ENCODE data around the gene ADAMTS12.

The ADAMTS12 gene

DNA sequence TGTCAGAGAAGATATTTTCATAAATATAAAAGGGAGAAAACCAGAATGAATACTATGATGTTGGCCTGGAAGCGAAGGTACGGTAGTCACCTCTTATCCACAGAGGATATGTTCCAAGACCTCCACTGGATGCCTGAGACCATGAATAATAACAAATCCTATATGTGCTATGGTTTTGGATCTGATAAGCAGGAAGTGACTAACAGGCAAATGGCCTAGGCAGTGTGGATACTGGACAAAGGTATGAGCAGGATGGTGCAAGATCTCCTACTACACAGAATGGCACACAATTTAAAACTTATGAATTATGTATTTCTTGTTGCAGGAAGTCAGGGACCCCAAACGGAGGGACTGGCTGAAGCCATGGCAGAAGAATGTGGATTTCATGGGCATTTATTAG, 48.2 kb downstream of the ADAMTS12 start:
- ATAC-seq: no peak
- no peak for TF ChIP-seq TCF4 (CRISPR knock-in tag; IDR thresholded peaks at IDR 0.05; ENCODE audit: borderline replicate concordance)
- TF ChIP-seq, protein P1, sequence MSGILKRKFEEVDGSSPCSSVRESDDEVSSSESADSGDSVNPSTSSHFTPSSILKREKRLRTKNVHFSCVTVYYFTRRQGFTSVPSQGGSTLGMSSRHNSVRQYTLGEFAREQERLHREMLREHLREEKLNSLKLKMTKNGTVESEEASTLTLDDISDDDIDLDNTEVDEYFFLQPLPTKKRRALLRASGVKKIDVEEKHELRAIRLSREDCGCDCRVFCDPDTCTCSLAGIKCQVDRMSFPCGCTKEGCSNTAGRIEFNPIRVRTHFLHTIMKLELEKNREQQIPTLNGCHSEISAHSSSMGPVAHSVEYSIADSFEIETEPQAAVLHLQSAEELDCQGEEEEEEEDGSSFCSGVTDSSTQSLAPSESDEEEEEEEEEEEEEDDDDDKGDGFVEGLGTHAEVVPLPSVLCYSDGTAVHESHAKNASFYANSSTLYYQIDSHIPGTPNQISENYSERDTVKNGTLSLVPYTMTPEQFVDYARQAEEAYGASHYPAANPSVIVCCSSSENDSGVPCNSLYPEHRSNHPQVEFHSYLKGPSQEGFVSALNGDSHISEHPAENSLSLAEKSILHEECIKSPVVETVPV (CRISPR knock-in tag; IDR thresholded peaks at IDR 0.05): no peak
- no peak for TF ChIP-seq TOX (CRISPR knock-in tag; IDR thresholded peaks at IDR 0.05; ENCODE audit: borderline replicate concordance)
- TF ChIP-seq PPARA (CRISPR knock-in tag; IDR thresholded peaks at IDR 0.05; ENCODE audit: borderline replicate concordance): no peak
- no peak for TF ChIP-seq OSR1 (CRISPR knock-in tag; IDR thresholded peaks at IDR 0.05)
- no peak for TF ChIP-seq ISL1 (CRISPR knock-in tag; IDR thresholded peaks at IDR 0.05)
- no peak for TF ChIP-seq SNAI2 (CRISPR knock-in tag; IDR thresholded peaks at IDR 0.05)
- TF ChIP-seq, protein P2, sequence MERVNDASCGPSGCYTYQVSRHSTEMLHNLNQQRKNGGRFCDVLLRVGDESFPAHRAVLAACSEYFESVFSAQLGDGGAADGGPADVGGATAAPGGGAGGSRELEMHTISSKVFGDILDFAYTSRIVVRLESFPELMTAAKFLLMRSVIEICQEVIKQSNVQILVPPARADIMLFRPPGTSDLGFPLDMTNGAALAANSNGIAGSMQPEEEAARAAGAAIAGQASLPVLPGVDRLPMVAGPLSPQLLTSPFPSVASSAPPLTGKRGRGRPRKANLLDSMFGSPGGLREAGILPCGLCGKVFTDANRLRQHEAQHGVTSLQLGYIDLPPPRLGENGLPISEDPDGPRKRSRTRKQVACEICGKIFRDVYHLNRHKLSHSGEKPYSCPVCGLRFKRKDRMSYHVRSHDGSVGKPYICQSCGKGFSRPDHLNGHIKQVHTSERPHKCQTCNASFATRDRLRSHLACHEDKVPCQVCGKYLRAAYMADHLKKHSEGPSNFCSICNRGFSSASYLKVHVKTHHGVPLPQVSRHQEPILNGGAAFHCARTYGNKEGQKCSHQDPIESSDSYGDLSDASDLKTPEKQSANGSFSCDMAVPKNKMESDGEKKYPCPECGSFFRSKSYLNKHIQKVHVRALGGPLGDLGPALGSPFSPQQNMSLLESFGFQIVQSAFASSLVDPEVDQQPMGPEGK (CRISPR knock-in tag; IDR thresholded peaks at IDR 0.05; ENCODE audit: borderline replicate concordance): no peak

DNA sequence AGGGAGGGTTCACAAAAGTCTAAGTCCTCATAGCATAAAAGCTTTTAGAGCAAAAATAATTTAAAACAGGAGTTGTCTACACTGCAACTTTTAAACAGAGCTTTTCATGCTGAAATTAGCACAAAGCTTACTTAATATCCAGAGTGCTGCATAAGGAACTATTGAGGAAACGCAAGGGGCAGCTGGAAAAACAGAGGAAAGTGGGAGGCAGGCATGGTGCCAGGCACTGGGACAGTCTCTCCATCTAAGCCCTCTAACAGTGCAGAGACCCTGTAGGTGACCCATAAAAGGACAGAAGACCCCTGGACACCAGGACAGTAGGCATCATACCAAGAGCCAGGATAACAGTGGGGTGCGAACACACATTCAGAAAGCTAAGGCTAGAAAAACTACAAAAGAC, 49.3 kb downstream of the ADAMTS12 start:
- ATAC-seq: no peak
- TF ChIP-seq ZFP30 (CRISPR knock-in tag; IDR thresholded peaks at IDR 0.05) (no peak), PPARA (CRISPR knock-in tag; IDR thresholded peaks at IDR 0.05; ENCODE audit: borderline replicate concordance) (no peak), ISL1 (CRISPR knock-in tag; IDR thresholded peaks at IDR 0.05) (no peak), SNAI2 (CRISPR knock-in tag; IDR thresholded peaks at IDR 0.05) (no peak), ZFP3 (CRISPR knock-in tag; IDR thresholded peaks at IDR 0.05) (no peak), ZNF8 (CRISPR knock-in tag; IDR thresholded peaks at IDR 0.05) (no peak)

DNA sequence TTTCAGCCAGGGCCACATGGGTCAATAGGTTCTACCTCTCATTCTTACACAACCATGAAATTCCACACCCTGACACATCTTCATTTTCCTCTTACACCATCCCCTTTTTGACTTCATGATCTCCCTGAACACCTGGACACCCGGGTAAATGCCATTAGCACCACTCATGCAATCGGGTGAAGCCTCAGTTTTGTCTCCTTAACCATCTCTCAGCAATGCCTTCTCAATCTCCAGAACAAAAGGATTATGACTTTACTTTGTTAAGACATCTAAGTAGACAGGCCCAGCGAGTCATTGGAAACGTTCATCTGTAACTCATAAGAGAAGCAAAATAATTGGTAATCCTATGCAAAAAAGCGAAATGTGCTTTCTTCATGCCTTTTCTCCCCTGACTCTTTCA, 49.9 kb downstream of the ADAMTS12 start:
- TF ChIP-seq ESRRG (CRISPR knock-in tag; IDR thresholded peaks at IDR 0.05): no peak
- ATAC-seq: no peak

DNA sequence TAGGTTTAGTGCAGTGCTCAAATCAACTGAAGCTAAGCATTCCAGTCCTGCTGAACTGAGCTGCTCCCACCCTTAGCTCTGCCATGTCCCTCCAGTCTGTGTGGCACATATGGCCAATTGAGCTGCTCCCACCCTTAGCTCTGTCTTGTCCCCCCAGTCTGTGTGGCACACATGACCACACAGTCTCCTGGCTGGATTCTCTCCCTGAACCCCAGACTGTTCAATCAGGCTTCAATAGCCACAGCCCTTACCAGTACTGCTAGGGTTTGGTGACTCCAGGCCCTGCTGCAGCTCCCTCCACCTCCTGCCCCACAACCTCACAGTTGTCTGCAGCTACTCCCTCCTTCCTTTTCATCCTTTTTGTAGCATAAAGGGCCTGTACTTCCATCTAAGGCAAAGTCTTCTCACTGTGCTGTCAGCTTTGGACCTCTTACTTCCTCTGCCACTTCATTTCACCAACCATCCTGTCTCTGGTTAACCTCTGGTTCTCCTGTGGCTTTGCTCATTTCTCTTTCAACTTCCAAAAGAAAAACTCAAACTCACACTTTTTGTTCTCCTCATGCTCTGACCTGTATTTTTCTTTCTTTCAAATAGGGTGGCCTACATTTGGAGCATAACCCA, 50.8 kb downstream of the ADAMTS12 start:
- no peak for ATAC-seq
- TF ChIP-seq ARNTL (CRISPR knock-in tag; IDR thresholded peaks at IDR 0.05; ENCODE audit: borderline replicate concordance, low read depth) (no peak), TOX (CRISPR knock-in tag; IDR thresholded peaks at IDR 0.05; ENCODE audit: borderline replicate concordance) (no peak), OSR1 (CRISPR knock-in tag; IDR thresholded peaks at IDR 0.05) (no peak), ZFP30 (CRISPR knock-in tag; IDR thresholded peaks at IDR 0.05) (no peak), RARB (CRISPR knock-in tag; IDR thresholded peaks at IDR 0.05) (no peak), ZFP3 (CRISPR knock-in tag; IDR thresholded peaks at IDR 0.05) (no peak), GLIS3 (CRISPR knock-in tag; IDR thresholded peaks at IDR 0.05) (no peak), PPARA (CRISPR knock-in tag; IDR thresholded peaks at IDR 0.05; ENCODE audit: borderline replicate concordance) (no peak), ZC3H10 (CRISPR knock-in tag; IDR thresholded peaks at IDR 0.05) (no peak), ISL1 (CRISPR knock-in tag; IDR thresholded peaks at IDR 0.05) (no peak), CSDC2 (CRISPR knock-in tag; IDR thresholded peaks at IDR 0.05) (no peak), ZNF70 (CRISPR knock-in tag; IDR thresholded peaks at IDR 0.05) (no peak), TCF4 (CRISPR knock-in tag; IDR thresholded peaks at IDR 0.05; ENCODE audit: borderline replicate concordance) (no peak)
- TF ChIP-seq, protein P2 (CRISPR knock-in tag; IDR thresholded peaks at IDR 0.05; ENCODE audit: borderline replicate concordance): no peak
- TF ChIP-seq, protein P3, sequence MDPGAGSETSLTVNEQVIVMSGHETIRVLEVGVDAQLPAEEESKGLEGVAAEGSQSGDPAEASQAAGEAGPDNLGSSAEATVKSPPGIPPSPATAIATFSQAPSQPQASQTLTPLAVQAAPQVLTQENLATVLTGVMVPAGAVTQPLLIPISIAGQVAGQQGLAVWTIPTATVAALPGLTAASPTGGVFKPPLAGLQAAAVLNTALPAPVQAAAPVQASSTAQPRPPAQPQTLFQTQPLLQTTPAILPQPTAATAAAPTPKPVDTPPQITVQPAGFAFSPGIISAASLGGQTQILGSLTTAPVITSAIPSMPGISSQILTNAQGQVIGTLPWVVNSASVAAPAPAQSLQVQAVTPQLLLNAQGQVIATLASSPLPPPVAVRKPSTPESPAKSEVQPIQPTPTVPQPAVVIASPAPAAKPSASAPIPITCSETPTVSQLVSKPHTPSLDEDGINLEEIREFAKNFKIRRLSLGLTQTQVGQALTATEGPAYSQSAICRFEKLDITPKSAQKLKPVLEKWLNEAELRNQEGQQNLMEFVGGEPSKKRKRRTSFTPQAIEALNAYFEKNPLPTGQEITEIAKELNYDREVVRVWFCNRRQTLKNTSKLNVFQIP (CRISPR knock-in tag; IDR thresholded peaks at IDR 0.05; ENCODE audit: borderline replicate concordance, low read depth): no peak

DNA sequence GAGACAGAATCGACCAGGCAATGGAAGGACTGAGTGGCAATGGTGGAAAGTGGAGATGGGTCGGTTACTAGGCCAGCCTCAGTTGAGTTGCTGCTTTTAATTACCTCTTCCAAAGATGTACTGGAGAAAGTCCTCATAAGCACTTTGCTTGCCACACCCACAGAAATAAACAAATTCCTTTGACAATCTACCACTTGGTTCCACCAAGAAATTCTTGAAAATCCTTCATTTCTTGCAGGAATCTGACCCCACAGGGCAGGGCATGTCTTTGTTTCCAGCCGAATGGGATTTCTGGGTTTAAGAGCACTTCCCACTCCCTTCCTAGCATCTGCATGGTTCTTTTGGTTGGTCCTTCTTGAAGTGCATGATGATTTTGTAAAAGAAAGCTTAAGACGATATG, 54.5 kb downstream of the ADAMTS12 start:
- no peak for ATAC-seq
- TF ChIP-seq SNAI2 (CRISPR knock-in tag; IDR thresholded peaks at IDR 0.05): no peak
- TF ChIP-seq, protein P4, sequence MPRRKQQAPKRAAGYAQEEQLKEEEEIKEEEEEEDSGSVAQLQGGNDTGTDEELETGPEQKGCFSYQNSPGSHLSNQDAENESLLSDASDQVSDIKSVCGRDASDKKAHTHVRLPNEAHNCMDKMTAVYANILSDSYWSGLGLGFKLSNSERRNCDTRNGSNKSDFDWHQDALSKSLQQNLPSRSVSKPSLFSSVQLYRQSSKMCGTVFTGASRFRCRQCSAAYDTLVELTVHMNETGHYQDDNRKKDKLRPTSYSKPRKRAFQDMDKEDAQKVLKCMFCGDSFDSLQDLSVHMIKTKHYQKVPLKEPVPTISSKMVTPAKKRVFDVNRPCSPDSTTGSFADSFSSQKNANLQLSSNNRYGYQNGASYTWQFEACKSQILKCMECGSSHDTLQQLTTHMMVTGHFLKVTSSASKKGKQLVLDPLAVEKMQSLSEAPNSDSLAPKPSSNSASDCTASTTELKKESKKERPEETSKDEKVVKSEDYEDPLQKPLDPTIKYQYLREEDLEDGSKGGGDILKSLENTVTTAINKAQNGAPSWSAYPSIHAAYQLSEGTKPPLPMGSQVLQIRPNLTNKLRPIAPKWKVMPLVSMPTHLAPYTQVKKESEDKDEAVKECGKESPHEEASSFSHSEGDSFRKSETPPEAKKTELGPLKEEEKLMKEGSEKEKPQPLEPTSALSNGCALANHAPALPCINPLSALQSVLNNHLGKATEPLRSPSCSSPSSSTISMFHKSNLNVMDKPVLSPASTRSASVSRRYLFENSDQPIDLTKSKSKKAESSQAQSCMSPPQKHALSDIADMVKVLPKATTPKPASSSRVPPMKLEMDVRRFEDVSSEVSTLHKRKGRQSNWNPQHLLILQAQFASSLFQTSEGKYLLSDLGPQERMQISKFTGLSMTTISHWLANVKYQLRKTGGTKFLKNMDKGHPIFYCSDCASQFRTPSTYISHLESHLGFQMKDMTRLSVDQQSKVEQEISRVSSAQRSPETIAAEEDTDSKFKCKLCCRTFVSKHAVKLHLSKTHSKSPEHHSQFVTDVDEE (CRISPR knock-in tag; IDR thresholded peaks at IDR 0.05): no peak
- no peak for TF ChIP-seq TCF4 (CRISPR knock-in tag; IDR thresholded peaks at IDR 0.05; ENCODE audit: borderline replicate concordance)
- no peak for TF ChIP-seq ZFP30 (CRISPR knock-in tag; IDR thresholded peaks at IDR 0.05)
- TF ChIP-seq PPARA (CRISPR knock-in tag; IDR thresholded peaks at IDR 0.05; ENCODE audit: borderline replicate concordance): no peak
- no peak for TF ChIP-seq ARNTL (CRISPR knock-in tag; IDR thresholded peaks at IDR 0.05; ENCODE audit: borderline replicate concordance, low read depth)
- no peak for TF ChIP-seq CSDC2 (CRISPR knock-in tag; IDR thresholded peaks at IDR 0.05)
- no peak for TF ChIP-seq ZFP3 (CRISPR knock-in tag; IDR thresholded peaks at IDR 0.05)
- TF ChIP-seq ZNF8 (CRISPR knock-in tag; IDR thresholded peaks at IDR 0.05): no peak
- no peak for TF ChIP-seq ZNF565 (CRISPR knock-in tag; conservative IDR thresholded peaks at IDR 0.05; ENCODE audit: low read depth)
- TF ChIP-seq ESRRG (CRISPR knock-in tag; IDR thresholded peaks at IDR 0.05): no peak
- TF ChIP-seq GLIS3 (CRISPR knock-in tag; IDR thresholded peaks at IDR 0.05): no peak
- TF ChIP-seq, protein P5, sequence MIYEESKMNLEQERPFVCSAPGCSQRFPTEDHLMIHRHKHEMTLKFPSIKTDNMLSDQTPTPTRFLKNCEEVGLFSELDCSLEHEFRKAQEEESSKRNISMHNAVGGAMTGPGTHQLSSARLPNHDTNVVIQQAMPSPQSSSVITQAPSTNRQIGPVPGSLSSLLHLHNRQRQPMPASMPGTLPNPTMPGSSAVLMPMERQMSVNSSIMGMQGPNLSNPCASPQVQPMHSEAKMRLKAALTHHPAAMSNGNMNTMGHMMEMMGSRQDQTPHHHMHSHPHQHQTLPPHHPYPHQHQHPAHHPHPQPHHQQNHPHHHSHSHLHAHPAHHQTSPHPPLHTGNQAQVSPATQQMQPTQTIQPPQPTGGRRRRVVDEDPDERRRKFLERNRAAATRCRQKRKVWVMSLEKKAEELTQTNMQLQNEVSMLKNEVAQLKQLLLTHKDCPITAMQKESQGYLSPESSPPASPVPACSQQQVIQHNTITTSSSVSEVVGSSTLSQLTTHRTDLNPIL (CRISPR knock-in tag; IDR thresholded peaks at IDR 0.05; ENCODE audit: low read depth): no peak
- no peak for TF ChIP-seq ZNF70 (CRISPR knock-in tag; IDR thresholded peaks at IDR 0.05)

All from SK-N-SH treated with all-trans-retinoic acid at 6 μM for 48 hours (cell line).